CD4-positive, alpha-beta T cell (primary cell): ENCODE results near the gene CAMTA1. TPM values are rescaled to one million over a fixed set of nuclear protein-coding genes. Genes with fewer than 3 reads are reported as not detected.
A peak's percentile ranks its signal among the peaks of the same experiment; 100 is the strongest.

ENCODE experiments used
- ATAC-seq: fragments of 200-7000 bp; cut with Tn5 transposase; one replicate; pipeline ENCODE4 v1.10.0; 2022; ENCODE audit warnings: mild to moderate bottlenecking; ENCODE audit not compliant: poor library complexity
- CTCF ChIA-PET: fragments of 350-600 bp; sonication (Branson Sonifier 250); formaldehyde crosslinking; loops from one replicate; lab custom pipeline; 2021; ENCODE audit warnings: antibody characterized with exemption, inconsistent platforms; lab: Charles Lee
- POLR2A ChIA-PET: fragments of 350-600 bp; sonication (Branson Sonifier 250); formaldehyde crosslinking; loops from one replicate; lab custom pipeline; 2021; ENCODE audit warnings: antibody characterized with exemption, inconsistent platforms; lab: Charles Lee
- DNase-seq, 14 experiments: peaks; one replicate each; pipeline ENCODE4 v3.0.0-alpha.2; 2013 to 2020; ENCODE audit warnings: mixed read lengths in 2 of 14
- H3K27ac ChIP-seq, 2 donors: one replicate each; pipeline versions ENCODE4 v1.5.1 to v1.7.0; 2013; ENCODE audit warnings: low read length in 2 of 2, low read depth in 1 of 2, mild to moderate bottlenecking in 1 of 2
- H3K27me3 ChIP-seq, 2 experiments: 1 replicate in 1 of 2; 2 replicates in 1 of 2; pipeline versions ENCODE4 v1.6.1 to v1.7.0; 2013; ENCODE audit warnings: low read length in 2 of 2, control low read depth in 1 of 2, mild to moderate bottlenecking in 1 of 2, moderate library complexity in 1 of 2; ENCODE audit not compliant: insufficient read depth in 2 of 2, control insufficient read depth in 1 of 2
- H3K36me3 ChIP-seq: one replicate; pipeline ENCODE4 v1.6.1; 2013; ENCODE audit warnings: low read length, control low read depth; ENCODE audit not compliant: insufficient read depth
- H3K4me1 ChIP-seq: one replicate; pipeline ENCODE4 v1.6.1; 2013; ENCODE audit warnings: low read length, control low read depth; ENCODE audit not compliant: insufficient read depth
- H3K4me3 ChIP-seq: one replicate; pipeline ENCODE4 v1.5.1; 2013; ENCODE audit warnings: mild to moderate bottlenecking, low read length, moderate library complexity
- H3K9me3 ChIP-seq, 2 experiments: 1 replicate in 1 of 2; 2 replicates in 1 of 2; pipeline versions ENCODE4 v1.6.1 to v1.7.0; 2013; ENCODE audit warnings: low read length in 2 of 2, mild to moderate bottlenecking in 2 of 2, control low read depth in 1 of 2, moderate library complexity in 1 of 2; ENCODE audit not compliant: control insufficient read depth in 1 of 2, insufficient read depth in 1 of 2
- H3K27ac Mint-ChIP-seq: one replicate; pipeline ENCODE4 v1.8.0; 2020; ENCODE audit warnings: mixed read lengths
- H3K27me3 Mint-ChIP-seq: one replicate; pipeline ENCODE4 v1.8.0; 2021; ENCODE audit warnings: mixed read lengths
- H3K36me3 Mint-ChIP-seq: one replicate; pipeline ENCODE4 v1.8.0; 2021; ENCODE audit warnings: low read depth, mixed read lengths
- H3K4me1 Mint-ChIP-seq: one replicate; pipeline ENCODE4 v1.8.0; 2021; ENCODE audit warnings: low read depth, mixed read lengths
- H3K4me3 Mint-ChIP-seq: one replicate; pipeline ENCODE4 v1.8.0; 2020; ENCODE audit warnings: mild to moderate bottlenecking, mixed read lengths
- H3K9me3 Mint-ChIP-seq: one replicate; pipeline ENCODE4 v1.8.0; 2020; ENCODE audit warnings: mixed read lengths
- intact Hi-C, 2 experiments: fragments of 100-400 bp; cut with DNase I in 1 of 2; cut with micrococcal nuclease in 1 of 2; formaldehyde crosslinking; loops; one replicate each; pipeline versions ENCODE4 v1.15.1 to v1.9.0; 2023 to 2025; cut with DNase I, micrococcal nuclease
- total RNA-seq, 174 experiments: library from RNA in 2 of 174; stranded (reverse) in 2 of 174; gene quantifications; one replicate each; pipeline ENCODE4 v1.2.3 and lab custom pipeline; 2021 to 2026
- TF ChIP-seq, protein P1 (sequence below): fragments of 200-600 bp; IDR thresholded peaks from one replicate; pipeline ENCODE4 v1.8.0; 2022; ENCODE audit warnings: antibody characterized with exemption, mild to moderate bottlenecking

The CAMTA1 gene
- total RNA-seq, 2 experiments from 2014 or later: 38.6 to 39.3 TPM

DNA sequence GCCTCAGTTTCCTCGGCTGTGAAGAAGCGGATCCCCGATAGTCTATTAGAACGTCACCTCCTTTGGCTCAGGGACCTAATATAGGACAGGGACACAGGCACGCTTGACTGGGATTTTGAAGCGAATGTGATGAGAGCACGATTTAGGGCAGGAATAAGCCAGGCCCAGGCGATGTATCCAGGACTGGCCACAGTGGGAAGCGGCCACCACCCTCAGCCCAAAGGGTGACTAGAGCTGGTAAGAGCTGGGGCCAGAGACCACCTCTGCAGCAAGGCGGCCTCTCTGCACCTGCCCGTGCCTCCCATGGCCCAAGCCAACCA is 885.9 kb downstream of the CAMTA1 start:
- no peaks in the 10 kb centered on the region for H3K36me3 Mint-ChIP-seq
- no peak for DNase-seq
- H3K27ac ChIP-seq: no peak overlapping the region
- no peaks in the 10 kb centered on the region for H3K9me3 ChIP-seq
- H3K4me1 Mint-ChIP-seq: no peaks in the 10 kb centered on the region
- ChIA-PET CTCF (interaction anchor here (6.0 kb wide), 1 partner anchor 81 kb away, joined by 83 read pairs; no protein-coding TSS in a partner anchor), POLR2A (no interaction called here)
- no peak overlapping the region for H3K4me3 ChIP-seq
- no peak overlapping the region for H3K27ac Mint-ChIP-seq
- H3K27me3 ChIP-seq: no peaks in the 10 kb centered on the region
- intact Hi-C loops: no loop called here
- H3K27me3 Mint-ChIP-seq: no peaks in the 10 kb centered on the region
- H3K4me3 Mint-ChIP-seq: no peak overlapping the region
- H3K9me3 Mint-ChIP-seq: no peaks in the 10 kb centered on the region
- no peak for ATAC-seq
- H3K4me1 ChIP-seq: peaks cover 29% of the 10 kb centered on the region
- no peaks in the 10 kb centered on the region for H3K36me3 ChIP-seq
- TF ChIP-seq, protein P1, sequence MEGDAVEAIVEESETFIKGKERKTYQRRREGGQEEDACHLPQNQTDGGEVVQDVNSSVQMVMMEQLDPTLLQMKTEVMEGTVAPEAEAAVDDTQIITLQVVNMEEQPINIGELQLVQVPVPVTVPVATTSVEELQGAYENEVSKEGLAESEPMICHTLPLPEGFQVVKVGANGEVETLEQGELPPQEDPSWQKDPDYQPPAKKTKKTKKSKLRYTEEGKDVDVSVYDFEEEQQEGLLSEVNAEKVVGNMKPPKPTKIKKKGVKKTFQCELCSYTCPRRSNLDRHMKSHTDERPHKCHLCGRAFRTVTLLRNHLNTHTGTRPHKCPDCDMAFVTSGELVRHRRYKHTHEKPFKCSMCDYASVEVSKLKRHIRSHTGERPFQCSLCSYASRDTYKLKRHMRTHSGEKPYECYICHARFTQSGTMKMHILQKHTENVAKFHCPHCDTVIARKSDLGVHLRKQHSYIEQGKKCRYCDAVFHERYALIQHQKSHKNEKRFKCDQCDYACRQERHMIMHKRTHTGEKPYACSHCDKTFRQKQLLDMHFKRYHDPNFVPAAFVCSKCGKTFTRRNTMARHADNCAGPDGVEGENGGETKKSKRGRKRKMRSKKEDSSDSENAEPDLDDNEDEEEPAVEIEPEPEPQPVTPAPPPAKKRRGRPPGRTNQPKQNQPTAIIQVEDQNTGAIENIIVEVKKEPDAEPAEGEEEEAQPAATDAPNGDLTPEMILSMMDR: no peak

DNA sequence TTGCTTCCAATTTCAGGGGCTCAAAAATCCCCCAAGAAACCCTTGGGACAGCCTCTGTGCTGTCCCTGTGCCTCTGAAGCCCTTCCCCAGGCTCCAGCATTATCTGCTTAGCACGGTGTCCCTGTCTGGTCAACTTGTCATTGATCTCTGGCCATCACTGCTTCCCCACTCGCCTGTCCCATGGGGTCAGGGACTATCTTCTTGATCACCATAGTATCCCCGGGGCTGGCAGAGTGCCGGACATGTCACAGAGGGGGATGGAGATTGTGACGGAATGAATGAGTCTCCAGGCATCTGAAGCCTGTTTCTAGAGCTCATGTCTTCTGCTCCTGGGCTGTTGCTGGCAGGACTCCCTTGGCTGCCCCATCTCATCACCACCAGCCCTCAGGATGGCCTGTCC is 886.4 kb downstream of the CAMTA1 start:
- ChIA-PET POLR2A (no interaction called here), CTCF (interaction anchor here (6.0 kb wide), 1 partner anchor 80 kb away, joined by 83 read pairs; no protein-coding TSS in a partner anchor)
- H3K27me3 Mint-ChIP-seq: no peaks in the 10 kb centered on the region
- TF ChIP-seq, protein P1: no peak
- DNase-seq: no peak
- H3K4me3 Mint-ChIP-seq: no peak overlapping the region
- no peak overlapping the region for H3K4me3 ChIP-seq
- no peaks in the 10 kb centered on the region for H3K4me1 Mint-ChIP-seq
- no peak overlapping the region for H3K27ac Mint-ChIP-seq
- peaks cover 29% of the 10 kb centered on the region for H3K4me1 ChIP-seq
- H3K36me3 Mint-ChIP-seq: no peaks in the 10 kb centered on the region
- H3K27ac ChIP-seq: no peak overlapping the region
- H3K27me3 ChIP-seq: no peaks in the 10 kb centered on the region
- H3K9me3 ChIP-seq: no peaks in the 10 kb centered on the region
- ATAC-seq: no peak
- no peaks in the 10 kb centered on the region for H3K9me3 Mint-ChIP-seq
- no peaks in the 10 kb centered on the region for H3K36me3 ChIP-seq
- intact Hi-C loops: no loop called here

DNA sequence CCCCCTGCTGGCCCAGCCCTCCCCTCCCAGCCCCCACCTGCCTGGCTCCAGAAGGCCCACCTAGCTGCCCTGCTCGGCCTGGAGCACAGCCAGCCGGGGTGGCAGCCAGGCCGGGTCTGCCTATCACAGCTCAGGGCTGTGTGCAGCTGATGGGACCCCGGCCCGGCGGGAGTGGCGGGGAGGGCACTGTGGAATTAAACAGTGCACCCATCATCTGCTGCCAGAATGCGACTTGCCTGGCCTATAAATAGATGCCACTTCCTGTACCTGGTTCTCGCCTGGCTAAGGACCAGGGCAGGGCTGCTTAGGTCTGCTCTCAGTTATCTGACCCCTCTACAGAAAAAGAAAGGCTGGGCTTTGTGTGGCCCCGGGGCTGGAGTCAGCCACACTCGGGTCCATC is 887.6 kb downstream of the CAMTA1 start:
- Mint-ChIP-seq H3K4me1 (no peaks in the 10 kb centered on the region), H3K4me3 (no peak overlapping the region), H3K9me3 (no peaks in the 10 kb centered on the region), H3K27me3 (no peaks in the 10 kb centered on the region), H3K36me3 (no peaks in the 10 kb centered on the region), H3K27ac (no peak overlapping the region)
- no peaks in the 10 kb centered on the region for H3K36me3 ChIP-seq
- H3K4me3 ChIP-seq: no peak overlapping the region
- TF ChIP-seq, protein P1: no peak
- ATAC-seq (no peak), DNase-seq (peak in 1 of 14 experiments; percentile 20)
- ChIA-PET POLR2A (no interaction called here), CTCF (interaction anchor here (1.0 kb wide), 1 partner anchor 80 kb away, joined by 3 read pairs; no protein-coding TSS in a partner anchor)
- no peaks in the 10 kb centered on the region for H3K9me3 ChIP-seq
- no peak overlapping the region for H3K27ac ChIP-seq
- intact Hi-C loops: no loop called here
- no peaks in the 10 kb centered on the region for H3K27me3 ChIP-seq
- H3K4me1 ChIP-seq: peaks cover 23% of the 10 kb centered on the region
